Spleen (tissue), 11 donors: ENCODE results near the gene LRP11. TPM values are rescaled to one million over a fixed set of nuclear protein-coding genes. Genes with fewer than 3 reads are reported as not detected.
"Not testable (repeated sequence)": the region's sequence is repeated elsewhere in the genome, so short reads cannot be mapped to it uniquely, and the experiment has no call there.

ENCODE experiments used
- DNase-seq: peaks from one replicate; pipeline ENCODE4 v3.0.0-alpha.2; 2020
- H3K27ac ChIP-seq, 8 donors: fragments of 200-600 bp; sonication (generic) in 7 of 8; 1 replicate in 4 of 8; 2 replicates in 4 of 8; pipeline versions ENCODE4 v1.5.0 to v1.8.0; 2016 to 2021; ENCODE audit warnings: inconsistent platforms in 4 of 8, mild to moderate bottlenecking in 4 of 8, moderate library complexity in 1 of 8
- H3K27me3 ChIP-seq, 7 donors: fragments of 200-600 bp; sonication (generic) in 6 of 7; replicated peaks in 1 of 7; 1 replicate in 4 of 7; 2 replicates in 3 of 7; pipeline versions ENCODE4 v1.5.0 to v1.8.0; 2016 to 2021; ENCODE audit warnings: inconsistent platforms in 3 of 7, mild to moderate bottlenecking in 1 of 7
- H3K36me3 ChIP-seq, 6 donors: fragments of 200-600 bp; sonication (generic) in 5 of 6; 1 replicate in 4 of 6; 2 replicates in 2 of 6; pipeline versions ENCODE4 v1.5.0 to v1.8.0; 2016 to 2021; ENCODE audit warnings: inconsistent platforms in 2 of 6
- H3K4me1 ChIP-seq, 6 donors: fragments of 200-600 bp; sonication (generic) in 5 of 6; 1 replicate in 3 of 6; 2 replicates in 3 of 6; pipeline versions ENCODE4 v1.5.0 to v1.8.0; 2016 to 2021; ENCODE audit warnings: inconsistent platforms in 3 of 6
- H3K4me3 ChIP-seq, 8 donors: fragments of 200-600 bp; sonication (generic) in 7 of 8; 1 replicate in 4 of 8; 2 replicates in 4 of 8; pipeline versions ENCODE4 v1.5.0 to v1.8.0; 2016 to 2021; ENCODE audit warnings: inconsistent platforms in 4 of 8, mild to moderate bottlenecking in 4 of 8, moderate library complexity in 2 of 8
- H3K9me3 ChIP-seq, 8 donors: fragments of 200-600 bp; sonication (generic) in 7 of 8; 1 replicate in 4 of 8; 2 replicates in 4 of 8; pipeline versions ENCODE4 v1.5.0 to v1.8.0; 2016 to 2021; ENCODE audit warnings: inconsistent platforms in 4 of 8
- POLR2A ChIP-seq, 3 donors: fragments of 450-650 bp; IDR thresholded peaks; one replicate each; pipeline ENCODE4 v1.5.1; 2017; ENCODE audit warnings: antibody characterized with exemption in 3 of 3, mild to moderate bottlenecking in 1 of 3
- POLR2AphosphoS5 ChIP-seq, 3 donors: sonication (generic); formaldehyde crosslinking; IDR thresholded peaks; one replicate each; pipeline ENCODE4 v1.5.1; 2017; ENCODE audit warnings: antibody characterized with exemption in 3 of 3
- WGBS, 5 donors: extraction: QIAGEN DNeasy Blood & Tissue Kit in 3 of 5; methylation state at CpG; one replicate each; pipeline versions ENCODE4 v1.1.5 to v1.1.7; 2013 to 2018; 5-methylcytosine and 5-hydroxymethylcytosine counted together
- intact Hi-C: fragments of 100-400 bp; cut with DNase I; formaldehyde crosslinking; loops from one replicate; pipeline ENCODE4 v1.15.0; 2023; ENCODE audit warnings: low total_unique reads
- polyA plus RNA-seq, 3 donors: library from polyadenylated mRNA; stranded (reverse); fragments of 200-250 nt; gene quantifications; one replicate each; pipeline ENCODE4 v1.2.1, GENCODE V29; 2013
- total RNA-seq, 7 donors: library from RNA; depleted of rRNA in 3 of 7; stranded (reverse); fragments of >200 nt in 3 of 7; fragmentation: NEBNext Ultra II Directional in 4 of 7; extraction: Animal tissue kit (Norgen Biotek cat#: 25700) in 4 of 7; gene quantifications; one replicate each; pipeline versions ENCODE4 v1.1.0 to v1.2.1, GENCODE V29; 2016 to 2021
- TF ChIP-seq, protein P1 (sequence below), 11 experiments: fragments of 200-600 bp in 7 of 11; fragments of 450-650 bp in 4 of 11; sonication (generic) in 4 of 11; IDR thresholded peaks in 8 of 11; conservative IDR thresholded peaks in 3 of 11; 1 replicate in 7 of 11; 2 replicates in 4 of 11; pipeline versions ENCODE4 v1.4.0 to v1.8.0; 2016 to 2021; ENCODE audit warnings: antibody characterized with exemption in 11 of 11, inconsistent platforms in 4 of 11, mild to moderate bottlenecking in 1 of 11
- donor health status: healthy with polysubstance abuse.
- donor health status: DM: no; HTN: no; CAD: no; lungs with moderate emphysema.
- donor health status: DM: no; HTN: no; CAD: no.
- donor health status: Bipolar disorder and iron deficiency.
- donor health status: healthy.
- donor health status: DM: no; HTN: no; CAD: no.
- donor health status: DM: yes; HTN: yes; CAD: no.

Gene LRP11
- total and polyA plus RNA-seq, 10 donors = 0.65 to 15.0 (median 7.1) TPM

DNA sequence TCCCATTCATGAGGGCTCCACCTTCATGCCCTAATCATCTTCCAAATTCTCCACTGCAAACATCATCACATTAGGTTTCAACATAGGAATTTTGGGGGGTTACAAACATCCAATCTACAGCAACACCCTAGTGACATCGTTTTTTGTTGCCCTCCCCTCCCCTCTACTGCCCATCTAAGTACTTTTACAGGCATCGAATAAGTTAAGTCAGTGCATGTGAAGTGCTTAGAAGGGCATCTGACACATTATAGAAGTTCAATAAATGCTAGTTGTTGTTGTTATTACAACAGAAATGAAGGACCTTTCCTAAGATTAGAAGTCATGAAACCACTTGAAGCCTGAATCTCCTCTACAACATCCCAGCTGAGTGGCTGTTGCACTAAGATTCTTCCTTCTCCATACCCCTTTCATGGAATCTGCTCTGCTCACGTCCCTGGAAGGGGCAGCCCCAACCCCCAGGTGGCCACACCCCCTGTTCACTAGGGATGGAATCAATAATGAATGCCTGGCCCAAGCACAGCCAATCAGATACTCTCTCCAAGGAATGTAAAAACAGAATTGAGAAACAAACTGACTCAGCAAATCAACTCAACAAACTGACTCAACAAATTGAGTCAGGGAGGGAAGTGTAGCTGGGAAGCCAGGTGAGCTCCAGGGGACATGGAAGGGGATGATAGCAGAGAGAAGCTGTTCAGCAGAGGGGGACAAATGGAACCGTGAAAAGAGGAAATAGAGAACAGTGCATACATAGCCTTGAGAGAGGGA, 3.9 kb upstream of the LRP11 start:
- no peak for DNase-seq
- Histone ChIP-seq H3K27ac (no peak overlapping the region), H3K4me3 (no peak overlapping the region), H3K4me1 (peaks cover 8 to 22% (median 15%) of the 10 kb centered on the region in 6 donors), H3K27me3 (peaks cover 0 to 12% (median 0%) of the 10 kb centered on the region in 7 donors), H3K9me3 (peaks cover 0 to 9% (median 0%) of the 10 kb centered on the region in 8 donors), H3K36me3 (no peaks in the 10 kb centered on the region)
- no peak for TF ChIP-seq POLR2AphosphoS5 (IDR thresholded peaks at IDR 0.05)
- TF ChIP-seq, protein P1, sequence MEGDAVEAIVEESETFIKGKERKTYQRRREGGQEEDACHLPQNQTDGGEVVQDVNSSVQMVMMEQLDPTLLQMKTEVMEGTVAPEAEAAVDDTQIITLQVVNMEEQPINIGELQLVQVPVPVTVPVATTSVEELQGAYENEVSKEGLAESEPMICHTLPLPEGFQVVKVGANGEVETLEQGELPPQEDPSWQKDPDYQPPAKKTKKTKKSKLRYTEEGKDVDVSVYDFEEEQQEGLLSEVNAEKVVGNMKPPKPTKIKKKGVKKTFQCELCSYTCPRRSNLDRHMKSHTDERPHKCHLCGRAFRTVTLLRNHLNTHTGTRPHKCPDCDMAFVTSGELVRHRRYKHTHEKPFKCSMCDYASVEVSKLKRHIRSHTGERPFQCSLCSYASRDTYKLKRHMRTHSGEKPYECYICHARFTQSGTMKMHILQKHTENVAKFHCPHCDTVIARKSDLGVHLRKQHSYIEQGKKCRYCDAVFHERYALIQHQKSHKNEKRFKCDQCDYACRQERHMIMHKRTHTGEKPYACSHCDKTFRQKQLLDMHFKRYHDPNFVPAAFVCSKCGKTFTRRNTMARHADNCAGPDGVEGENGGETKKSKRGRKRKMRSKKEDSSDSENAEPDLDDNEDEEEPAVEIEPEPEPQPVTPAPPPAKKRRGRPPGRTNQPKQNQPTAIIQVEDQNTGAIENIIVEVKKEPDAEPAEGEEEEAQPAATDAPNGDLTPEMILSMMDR (IDR thresholded peaks at IDR 0.05 in 8 of 11, conservative IDR thresholded peaks at IDR 0.05 in 3 of 11) = no peak
- TF ChIP-seq POLR2A (IDR thresholded peaks at IDR 0.05) = no peak
- intact Hi-C loops = loop anchor here (2.0 kb wide), 1 partner anchor 55 kb away; the partner anchor contains the start of gene RAET1G
- 58 to 66% (median 64%) methylated on average over 4 of the region's 4 CpGs for WGBS, 5 donors

DNA sequence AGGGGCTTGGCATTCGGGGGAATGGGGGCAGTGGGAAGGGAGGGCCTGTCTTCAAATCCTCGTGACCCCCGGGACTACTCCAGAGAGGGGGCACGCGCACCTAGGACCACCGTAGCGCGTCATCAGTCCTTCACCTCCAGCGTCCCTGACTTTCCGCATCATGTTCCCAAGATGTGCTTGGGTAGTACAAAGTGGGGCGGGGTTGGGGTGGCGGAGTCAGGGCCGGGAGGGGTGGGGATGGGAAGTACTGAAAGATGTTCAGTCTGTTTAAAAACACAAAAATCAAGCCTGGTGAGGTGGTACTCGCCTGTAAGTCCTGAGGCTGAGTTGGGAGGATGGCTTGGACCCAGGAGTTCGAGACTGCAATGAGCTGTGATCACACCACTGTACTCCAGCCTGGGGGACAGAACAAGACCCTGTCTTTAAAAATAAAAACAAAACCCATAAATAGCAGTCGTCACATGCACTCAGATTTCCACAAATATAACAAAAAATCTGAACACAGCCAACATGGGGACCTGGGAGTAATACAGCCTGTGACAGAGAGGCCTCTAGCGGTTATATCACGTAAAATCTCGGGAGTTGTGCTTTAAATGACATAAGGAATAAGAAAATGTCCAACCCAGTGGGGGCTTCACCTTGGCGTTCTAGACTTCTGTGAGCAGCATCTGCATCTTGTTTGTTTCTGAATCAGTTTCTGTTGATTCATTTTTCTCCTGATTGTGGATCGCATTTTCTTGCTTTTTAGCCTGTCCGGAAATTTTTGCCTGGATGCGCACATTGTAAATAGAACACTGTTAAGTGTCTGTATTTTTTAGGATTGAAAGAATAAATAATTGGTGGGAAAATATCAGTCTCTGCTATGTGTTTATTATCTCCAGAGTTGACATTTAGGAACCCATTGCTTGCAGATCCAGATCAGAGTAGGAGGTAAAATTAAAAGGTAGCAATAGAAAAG, 698 bp upstream of the LRP11 start:
- intact Hi-C loops = no loop called here
- Histone ChIP-seq H3K4me1 (peaks cover 8 to 35% (median 22%) of the 10 kb centered on the region in 6 donors), H3K9me3 (no peaks in the 10 kb centered on the region), H3K27me3 (peaks cover 0 to 36% (median 0%) of the 10 kb centered on the region in 7 donors), H3K36me3 (no peaks in the 10 kb centered on the region), H3K27ac (peak overlapping the region; percentile 31 to 88 (median 86)), H3K4me3 (peak overlapping the region; percentile 44 to 94 (median 76))
- whole genome bisulfite sequencing, 5 donors = 18 to 30% (median 21%) methylated on average over 13 to 23 of the region's 23 CpGs
- TF ChIP-seq POLR2A (IDR thresholded peaks at IDR 0.05) = no peak
- TF ChIP-seq, protein P1 (IDR thresholded peaks at IDR 0.05 in 8 of 11, conservative IDR thresholded peaks at IDR 0.05 in 3 of 11) = peak in 9 of 11 experiments; percentile 37 to 59 (median 49)
- no peak for DNase-seq

DNA sequence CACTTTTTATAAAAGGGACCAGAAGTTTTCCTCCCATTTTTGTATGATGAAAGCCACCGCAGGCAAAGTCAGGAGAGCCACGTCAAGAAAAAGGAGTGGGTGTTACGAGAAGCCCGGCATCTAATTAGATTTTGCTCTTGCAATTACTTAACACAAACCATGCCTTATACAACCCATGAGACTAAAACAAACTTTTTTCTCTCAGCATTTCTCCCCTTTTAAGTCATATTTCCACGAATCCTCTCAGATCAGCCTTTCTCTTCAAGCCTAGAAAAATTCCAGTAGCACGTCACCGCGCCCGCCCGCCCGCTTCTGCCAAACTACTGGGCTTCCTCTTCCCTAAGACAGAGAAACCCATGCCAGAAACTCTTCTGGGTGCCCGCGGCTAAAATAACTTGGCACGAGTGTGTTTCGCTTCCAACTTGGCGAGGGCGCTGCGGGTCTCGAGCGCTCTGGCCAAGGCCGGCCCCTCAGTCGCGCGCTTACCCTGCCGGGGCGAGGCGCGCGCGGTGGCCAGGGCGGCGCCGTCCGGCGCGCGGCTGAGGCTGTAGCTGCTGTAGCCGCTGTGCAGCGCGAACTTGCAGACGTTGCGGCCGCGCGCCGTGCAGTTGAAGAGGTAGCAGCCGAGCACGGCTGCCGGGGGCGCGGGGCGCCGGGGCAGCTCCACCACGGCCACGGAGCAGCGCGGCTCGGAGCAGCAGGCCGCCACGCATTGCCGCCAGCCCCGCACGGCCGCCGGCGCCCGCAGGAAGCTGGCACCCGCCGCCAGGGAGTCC, 1.0 kb downstream of the LRP11 start:
- TF ChIP-seq, protein P1 (IDR thresholded peaks at IDR 0.05 in 8 of 11, conservative IDR thresholded peaks at IDR 0.05 in 3 of 11) = peak in 1 of 11 experiments; percentile 6
- TF ChIP-seq POLR2AphosphoS5 (IDR thresholded peaks at IDR 0.05) (peak in 2 of 3 donors; percentile 20 to 52), POLR2A (IDR thresholded peaks at IDR 0.05) (no peak)
- no peaks in the 10 kb centered on the region for H3K36me3 ChIP-seq
- H3K27ac ChIP-seq = peak overlapping the region; percentile 31 to 88 (median 86)
- peak; percentile 90 for DNase-seq
- intact Hi-C loops = no loop called here
- WGBS, 5 donors = 1 to 2% (median 2%) methylated on average over 20 to 69 of the region's 69 CpGs
- H3K9me3 ChIP-seq = no peaks in the 10 kb centered on the region
- H3K4me3 ChIP-seq = peak overlapping the region; percentile 44 to 94 (median 76)
- peaks cover 8 to 35% (median 22%) of the 10 kb centered on the region in 6 donors for H3K4me1 ChIP-seq
- H3K27me3 ChIP-seq = peaks cover 0 to 36% (median 0%) of the 10 kb centered on the region in 7 donors

DNA sequence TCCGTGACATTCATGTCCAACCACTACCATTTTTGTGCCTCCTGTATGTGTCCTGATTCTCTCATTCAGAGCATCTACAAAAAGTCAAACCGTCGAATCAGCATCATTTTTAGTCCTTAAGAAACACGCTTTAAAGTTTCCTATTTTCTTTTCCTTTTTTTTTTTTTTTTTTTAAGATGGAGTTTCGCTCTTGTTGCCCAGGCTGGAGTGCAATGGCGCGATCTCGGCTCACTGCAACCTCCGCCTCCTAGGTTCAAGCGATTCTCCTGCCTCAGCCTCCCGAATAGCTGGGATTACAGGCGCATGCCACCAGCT, 1.8 kb downstream of the LRP11 start:
- WGBS, 5 donors = 93 to 98% (median 94%) methylated on average over 8 to 12 of the region's 12 CpGs
- H3K36me3 ChIP-seq, DNase-seq, intact Hi-C loops, H3K9me3 ChIP-seq: not testable (repeated sequence)
- Histone ChIP-seq H3K4me3 (peak overlapping the region in 3 of 8 donors; percentile 68 to 94 (median 85)), H3K27me3 (peaks cover 0 to 36% (median 0%) of the 10 kb centered on the region in 7 donors), H3K27ac (peak overlapping the region in 2 of 8 donors; percentile 86 to 88), H3K4me1 (peaks cover 8 to 35% (median 22%) of the 10 kb centered on the region in 6 donors)
